HCT116 (cell line): ENCODE data around the gene MTMR10. TPM values are rescaled to one million over a fixed set of nuclear protein-coding genes. Genes with fewer than 3 reads are reported as not detected.

Experiments used
- ATAC-seq: fragments of 200-7000 bp; cut with Tn5 transposase; 2 replicates; pipeline ENCODE4 v1.9.1; 2020; ENCODE audit warnings: mild to moderate bottlenecking, moderate library complexity
- BruUV-seq: library from RNA; stranded (reverse); fragments of 400-500 nt; replicated peaks from 2 replicates; lab custom pipeline; 2021; lab: Mats Ljungman, UMichigan
- CTCF ChIA-PET: fragments of 300-600 bp; sonication (Branson Sonifier 250); formaldehyde crosslinking; loops from one replicate; lab custom pipeline; 2021; ENCODE audit warnings: antibody characterized with exemption; lab: Charles Lee
- POLR2A ChIA-PET: fragments of 300-600, 350-600 bp; sonication (Branson Sonifier 250); formaldehyde crosslinking; loops from one replicate; lab custom pipeline; 2021; ENCODE audit warnings: antibody characterized with exemption; lab: Charles Lee
- RAD21 ChIA-PET, 2 experiments: fragments of 300-600 bp; sonication (Branson Sonifier 250); formaldehyde crosslinking; loops; one replicate each; lab custom pipeline; 2023; ENCODE audit warnings: low total read pairs in 2 of 2; ENCODE audit not compliant: uncharacterized antibody in 2 of 2, unreplicated experiment in 2 of 2, low non-redundant PET in 1 of 2; lab: Charles Lee
- DNase-seq: peaks from one replicate; pipeline ENCODE4 v3.0.0-alpha.2; 2010; ENCODE audit warnings: low read depth, low spot score
- H2AFZ ChIP-seq: fragments of 200-600 bp; shearing (Covaris generic), sonication (generic); 2 replicates; pipeline ENCODE4 v1.6.1; 2017; ENCODE audit warnings: low read depth, mixed run types, mixed read lengths, antibody characterized with exemption, low read length; ENCODE audit not compliant: poor library complexity, severe bottlenecking
- H3K27ac ChIP-seq: 2 replicates; pipeline ENCODE4 v1.5.1; 2012; ENCODE audit warnings: low read depth, low read length
- H3K27me3 ChIP-seq: fragments of 200-600 bp; sonication (generic); 2 replicates; pipeline ENCODE4 v1.6.1; 2016; ENCODE audit warnings: mixed run types, low read length, mixed read lengths; ENCODE audit not compliant: insufficient read depth
- H3K36me3 ChIP-seq, 2 experiments: fragments of 200-500 bp in 1 of 2; fragments of 200-600 bp in 1 of 2; sonication (Bioruptor generic) in 1 of 2; sonication (generic) in 1 of 2; 2 replicates each; pipeline versions ENCODE4 v1.5.1 to v1.6.1; 2014 to 2016; ENCODE audit warnings: low read length in 2 of 2, inconsistent platforms in 1 of 2, mixed read lengths in 1 of 2, mixed run types in 1 of 2; ENCODE audit not compliant: insufficient read depth in 2 of 2, control insufficient read depth in 1 of 2
- H3K4me1 ChIP-seq, 2 experiments: fragments of 200-600 bp in 1 of 2; sonication (generic) in 1 of 2; 2 replicates each; pipeline versions ENCODE4 v1.5.1 to v1.6.1; 2012 to 2017; ENCODE audit warnings: low read length in 2 of 2, inconsistent platforms in 1 of 2, mild to moderate bottlenecking in 1 of 2, mixed read lengths in 1 of 2, mixed run types in 1 of 2, moderate library complexity in 1 of 2; ENCODE audit not compliant: insufficient read depth in 2 of 2, control insufficient read depth in 1 of 2
- H3K4me2 ChIP-seq: fragments of 200-600 bp; sonication (generic); 2 replicates; pipeline ENCODE4 v1.6.1; 2017; ENCODE audit warnings: mixed run types, low read length, mixed read lengths
- H3K4me3 ChIP-seq, 2 experiments: fragments of 200-600 bp in 1 of 2; sonication (generic) in 1 of 2; replicated peaks in 1 of 2; 2 replicates each; pipeline ENCODE4 v1.5.1; 2011 to 2016; ENCODE audit warnings: low read length in 2 of 2, control low read depth in 1 of 2, low read depth in 1 of 2, mild to moderate bottlenecking in 1 of 2, mixed read lengths in 1 of 2, mixed run types in 1 of 2
- H3K79me2 ChIP-seq: fragments of 200-600 bp; sonication (generic); 2 replicates; pipeline ENCODE4 v1.6.1; 2017; ENCODE audit warnings: mild to moderate bottlenecking, mixed run types, low read length, moderate library complexity, mixed read lengths; ENCODE audit not compliant: insufficient read depth
- H3K9ac ChIP-seq: fragments of 200-600 bp; sonication (generic); 2 replicates; pipeline ENCODE4 v1.6.1; 2016; ENCODE audit warnings: low read length, mixed read lengths
- H3K9me2 ChIP-seq: fragments of 200-600 bp; sonication (generic), shearing (Covaris generic); 2 replicates; pipeline ENCODE4 v1.6.1; 2017; ENCODE audit warnings: mixed run types, mild to moderate bottlenecking, moderate library complexity; ENCODE audit not compliant: insufficient read depth
- H3K9me3 ChIP-seq, 2 experiments: fragments of 200-500 bp in 1 of 2; fragments of 200-600 bp in 1 of 2; sonication (Bioruptor generic) in 1 of 2; sonication (generic) in 1 of 2; 2 replicates each; pipeline ENCODE4 v1.6.1; 2014 to 2017; ENCODE audit warnings: low read length in 2 of 2, mixed read lengths in 2 of 2, inconsistent platforms in 1 of 2, low read depth in 1 of 2, mild to moderate bottlenecking in 1 of 2, mixed run types in 1 of 2, moderate library complexity in 1 of 2; ENCODE audit not compliant: control insufficient read depth in 1 of 2, insufficient read depth in 1 of 2
- H4K20me1 ChIP-seq: fragments of 200-600 bp; sonication (generic), shearing (Covaris generic); 2 replicates; pipeline ENCODE4 v1.6.1; 2017; ENCODE audit warnings: mixed run types, mild to moderate bottlenecking, moderate library complexity; ENCODE audit not compliant: insufficient read depth
- CBX3 ChIP-seq: IDR thresholded peaks from 2 replicates; pipeline ENCODE4 v1.6.1; 2012; ENCODE audit warnings: low read depth
- EGR1 ChIP-seq: IDR thresholded peaks from 2 replicates; pipeline ENCODE4 v1.6.1; 2012; ENCODE audit warnings: low read depth
- EZH2phosphoT487 ChIP-seq: fragments of 200-600 bp; IDR thresholded peaks from 2 replicates; pipeline ENCODE4 v1.6.1; 2018; ENCODE audit warnings: antibody characterized with exemption, borderline replicate concordance
- JUND ChIP-seq: IDR thresholded peaks from 2 replicates; pipeline ENCODE4 v1.6.1; 2012
- MAX ChIP-seq: IDR thresholded peaks from 2 replicates; pipeline ENCODE4 v1.6.1; 2012
- POLR2AphosphoS5 ChIP-seq: IDR thresholded peaks from 2 replicates; pipeline ENCODE4 v1.6.1; 2011; ENCODE audit warnings: mild to moderate bottlenecking, low read depth, low read length, moderate library complexity
- RAD21 ChIP-seq: IDR thresholded peaks from 2 replicates; pipeline ENCODE4 v1.6.1; 2012; ENCODE audit warnings: low read depth, mild to moderate bottlenecking
- REST ChIP-seq: IDR thresholded peaks from 2 replicates; pipeline ENCODE4 v1.6.1; 2012; ENCODE audit warnings: low read depth
- SP1 ChIP-seq: IDR thresholded peaks from 2 replicates; pipeline ENCODE4 v1.6.1; 2012; ENCODE audit warnings: low read depth
- YY1 ChIP-seq: IDR thresholded peaks from 2 replicates; pipeline ENCODE4 v1.6.1; 2011; ENCODE audit warnings: low read length, low read depth, moderate library complexity, mild to moderate bottlenecking; ENCODE audit not compliant: insufficient replicate concordance; ENCODE audit errors: extremely low read depth
- ZBTB33 ChIP-seq: IDR thresholded peaks from 2 replicates; pipeline ENCODE4 v1.6.1; 2011; ENCODE audit warnings: mild to moderate bottlenecking, low read length, moderate library complexity; ENCODE audit not compliant: insufficient replicate concordance; ENCODE audit errors: extremely low read depth
- ZNF274 ChIP-seq: fragments of 200-500 bp; sonication (Bioruptor generic); IDR thresholded peaks from 2 replicates; pipeline ENCODE4 v1.6.1; 2014; ENCODE audit warnings: mild to moderate bottlenecking, low read depth, low read length, inconsistent platforms
- intact Hi-C: fragments of 100-400 bp; cut with micrococcal nuclease; formaldehyde crosslinking; loops from 2 replicates; pipeline ENCODE4 v1.10.0; 2022
- total RNA-seq: library from RNA; stranded (reverse); gene quantifications from one replicate; pipeline ENCODE4 v1.2.1, GENCODE V29; 2021; ENCODE audit not compliant: unreplicated experiment
- TF ChIP-seq, protein P1 (sequence below): IDR thresholded peaks from 2 replicates; pipeline ENCODE4 v1.6.1; 2012

MTMR10 gene
- total RNA-seq, 1 experiment from 2014 or later: 13.4 TPM

DNA sequence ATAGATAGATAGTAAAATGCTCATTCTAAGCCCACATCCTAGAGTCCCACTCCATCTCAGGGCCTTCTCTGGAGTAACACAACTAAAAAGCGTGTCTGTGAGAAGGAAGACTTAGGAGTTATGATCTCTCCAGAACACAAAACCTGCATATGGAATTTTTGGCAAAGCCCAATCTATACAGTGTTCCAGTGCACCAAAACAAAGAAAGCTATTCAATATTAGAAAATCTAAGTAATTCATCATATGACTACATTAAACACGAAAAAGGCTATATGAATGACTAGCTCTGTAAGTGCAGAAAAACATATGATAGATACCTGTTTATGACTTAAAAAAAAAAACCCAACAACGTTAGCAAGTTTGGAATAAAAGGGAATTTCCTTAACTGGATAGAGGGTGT is 27.7 kb downstream of the MTMR10 start:
- Histone ChIP-seq H3K27ac (no peak overlapping the region), H3K79me2 (no peaks in the 10 kb centered on the region), H3K9me3 (no peaks in the 10 kb centered on the region), H3K4me2 (no peak overlapping the region), H3K27me3 (no peaks in the 10 kb centered on the region), H3K36me3 (peaks cover 0 to under 1% of the 10 kb centered on the region in 2 experiments; a peak in 1 of 4 replicates), H3K4me1 (no peaks in the 10 kb centered on the region), H3K9me2 (no peaks in the 10 kb centered on the region), H3K4me3 (no peak overlapping the region), H2AFZ (no peak overlapping the region), H4K20me1 (no peaks in the 10 kb centered on the region), H3K9ac (no peak overlapping the region)
- ChIA-PET CTCF (no interaction called here), POLR2A (no interaction called here), RAD21 (no interaction called here)
- intact Hi-C loops: no loop called here
- ATAC-seq (no peak), DNase-seq (no peak)
- BruUV-seq: no TSS peak
- TF ChIP-seq JUND (no peak), EGR1 (no peak), SP1 (no peak), CBX3 (no peak), REST (no peak)

DNA sequence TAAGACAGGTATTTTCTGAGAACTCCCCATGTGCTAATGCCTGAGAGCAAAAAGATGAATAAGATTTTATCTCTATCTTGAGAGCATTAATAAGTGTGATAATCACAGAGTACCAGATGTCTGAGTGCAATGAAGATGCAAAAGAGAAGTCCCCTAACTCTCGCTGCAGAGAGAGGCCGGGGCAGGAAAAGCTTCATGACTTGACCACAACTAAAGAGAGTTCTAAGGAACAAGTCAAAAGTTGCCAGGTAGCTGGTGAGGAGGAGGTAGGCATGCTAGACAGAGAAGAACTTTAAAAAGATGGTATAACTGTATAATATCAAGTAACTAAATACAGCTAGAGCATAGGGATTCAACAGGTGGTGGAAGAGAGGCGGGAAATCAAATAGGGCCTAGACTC is 28.8 kb downstream of the MTMR10 start:
- Histone ChIP-seq H3K36me3 (peaks cover 0 to 9% of the 10 kb centered on the region in 2 experiments; a peak in 2 of 4 replicates), H3K9me2 (no peaks in the 10 kb centered on the region), H3K4me3 (no peak overlapping the region), H3K27me3 (no peaks in the 10 kb centered on the region), H3K4me1 (no peaks in the 10 kb centered on the region), H3K27ac (no peak overlapping the region), H3K79me2 (no peaks in the 10 kb centered on the region), H3K9ac (no peak overlapping the region), H3K4me2 (no peak overlapping the region), H2AFZ (no peak overlapping the region), H3K9me3 (no peaks in the 10 kb centered on the region), H4K20me1 (no peaks in the 10 kb centered on the region)
- ATAC-seq (no peak), DNase-seq (no peak)
- ChIA-PET RAD21 (no interaction called here), CTCF (no interaction called here), POLR2A (no interaction called here)
- no TSS peak for BruUV-seq
- intact Hi-C loops: no loop called here
- TF ChIP-seq, protein P1, sequence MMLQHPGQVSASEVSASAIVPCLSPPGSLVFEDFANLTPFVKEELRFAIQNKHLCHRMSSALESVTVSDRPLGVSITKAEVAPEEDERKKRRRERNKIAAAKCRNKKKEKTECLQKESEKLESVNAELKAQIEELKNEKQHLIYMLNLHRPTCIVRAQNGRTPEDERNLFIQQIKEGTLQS: no peak
- no peak for TF ChIP-seq MAX
- TF ChIP-seq ZBTB33: no peak
- TF ChIP-seq CBX3: no peak
- no peak for TF ChIP-seq SP1
- no peak for TF ChIP-seq ZNF274
- no peak for TF ChIP-seq YY1
- TF ChIP-seq RAD21: no peak
- TF ChIP-seq POLR2AphosphoS5: no peak
- no peak for TF ChIP-seq EZH2phosphoT487
